B cell (primary cell): ENCODE measurements around the gene LYRM2. TPM values are rescaled to one million over a fixed set of nuclear protein-coding genes. Genes with fewer than 3 reads are reported as not detected.

Source experiments
- ATAC-seq: fragments of 200-7000 bp; cut with Tn5 transposase; one replicate; pipeline ENCODE4 v1.10.0; 2021; ENCODE audit warnings: low read depth, mild to moderate bottlenecking, moderate number of reproducible peaks, moderate library complexity
- CTCF ChIA-PET: fragments of 350-600 bp; sonication (Branson Sonifier 250); formaldehyde crosslinking; loops from one replicate; lab custom pipeline; 2021; ENCODE audit warnings: antibody characterized with exemption, inconsistent platforms; lab: Charles Lee
- POLR2A ChIA-PET: fragments of 350-600 bp; sonication (Branson Sonifier 250); formaldehyde crosslinking; loops from one replicate; lab custom pipeline; 2021; ENCODE audit warnings: antibody characterized with exemption; lab: Charles Lee
- DNase-seq: peaks from one replicate; pipeline ENCODE4 v3.0.0; 2013
- H2AFZ ChIP-seq: 2 replicates; pipeline ENCODE4 v1.6.1; 2012; ENCODE audit warnings: mild to moderate bottlenecking, low read depth, low read length; ENCODE audit not compliant: insufficient read depth, poor library complexity, severe bottlenecking
- H3K27ac ChIP-seq, 2 donors: 1 replicate in 1 of 2; 2 replicates in 1 of 2; pipeline ENCODE4 v1.5.1; 2012 to 2013; ENCODE audit warnings: low read length in 2 of 2, mild to moderate bottlenecking in 2 of 2, moderate library complexity in 1 of 2
- H3K27me3 ChIP-seq, 4 experiments: fragments of 200-600 bp in 1 of 4; sonication (generic) in 1 of 4; replicated peaks in 1 of 4; 1 replicate in 2 of 4; 2 replicates in 2 of 4; pipeline versions ENCODE4 v1.6.1 to v1.7.0; 2013 to 2016; ENCODE audit warnings: low read length in 3 of 4, mild to moderate bottlenecking in 2 of 4, mixed read lengths in 1 of 4, moderate library complexity in 1 of 4; ENCODE audit not compliant: insufficient read depth in 4 of 4, control insufficient read depth in 3 of 4; ENCODE audit errors: control extremely low read depth in 1 of 4
- H3K36me3 ChIP-seq, 2 experiments: replicated peaks in 1 of 2; 1 replicate in 1 of 2; 2 replicates in 1 of 2; pipeline versions ENCODE4 v1.6.1 to v1.7.1; 2013; ENCODE audit warnings: low read length in 1 of 2; ENCODE audit not compliant: insufficient read depth in 2 of 2, control insufficient read depth in 1 of 2; ENCODE audit errors: control extremely low read depth in 1 of 2, extremely low read depth in 1 of 2
- H3K4me1 ChIP-seq, 2 donors: fragments of 200-600 bp in 1 of 2; sonication (generic) in 1 of 2; 1 replicate in 1 of 2; 2 replicates in 1 of 2; pipeline versions ENCODE4 v1.5.1 to v1.6.1; 2013 to 2017; ENCODE audit warnings: low read length in 2 of 2; ENCODE audit not compliant: control insufficient read depth in 2 of 2, insufficient read depth in 2 of 2
- H3K4me2 ChIP-seq: replicated peaks from 2 replicates; pipeline ENCODE3; 2012; ENCODE audit warnings: mild to moderate bottlenecking, low read depth, low read length; ENCODE audit not compliant: poor library complexity, severe bottlenecking
- H3K4me3 ChIP-seq, 5 experiments: fragments of 200-600 bp in 1 of 5; sonication (generic) in 1 of 5; 1 replicate in 3 of 5; 2 replicates in 2 of 5; pipeline versions ENCODE4 v1.5.1 to v1.7.0; 2011 to 2016; ENCODE audit warnings: low read length in 4 of 5, mild to moderate bottlenecking in 4 of 5, low read depth in 2 of 5, control low read depth in 1 of 5, moderate library complexity in 1 of 5; ENCODE audit not compliant: insufficient read depth in 1 of 5; ENCODE audit errors: control extremely low read depth in 1 of 5, extremely low read depth in 1 of 5
- H3K79me2 ChIP-seq: fragments of 200-600 bp; sonication (generic); one replicate; pipeline ENCODE4 v1.6.0; 2016; ENCODE audit warnings: low read length; ENCODE audit not compliant: control insufficient read depth, insufficient read depth
- H3K9ac ChIP-seq: fragments of 200-600 bp; sonication (generic); 2 replicates; pipeline ENCODE4 v1.6.1; 2017; ENCODE audit warnings: mild to moderate bottlenecking, low read length, moderate library complexity
- H3K9me3 ChIP-seq, 3 donors: one replicate each; pipeline versions ENCODE4 v1.6.1 to v1.7.1; 2013; ENCODE audit warnings: low read length in 2 of 3; ENCODE audit not compliant: control insufficient read depth in 2 of 3, insufficient read depth in 1 of 3; ENCODE audit errors: control extremely low read depth in 1 of 3
- H4K20me1 ChIP-seq: 2 replicates; pipeline ENCODE4 v1.6.0; 2012; ENCODE audit warnings: mild to moderate bottlenecking, low read length; ENCODE audit not compliant: insufficient read depth, control insufficient read depth, poor library complexity, severe bottlenecking
- H3K27ac Mint-ChIP-seq: one replicate; pipeline ENCODE4 v1.8.0; 2021; ENCODE audit warnings: mixed read lengths
- H3K27me3 Mint-ChIP-seq: one replicate; pipeline ENCODE4 v1.8.0; 2021; ENCODE audit warnings: mixed read lengths
- H3K4me1 Mint-ChIP-seq: one replicate; pipeline ENCODE4 v1.8.0; 2021; ENCODE audit warnings: mixed read lengths
- H3K4me3 Mint-ChIP-seq: one replicate; pipeline ENCODE4 v1.8.0; 2021; ENCODE audit warnings: mixed read lengths
- H3K9me3 Mint-ChIP-seq: one replicate; pipeline ENCODE4 v1.8.0; 2022; ENCODE audit warnings: mixed read lengths; ENCODE audit not compliant: insufficient read depth
- EZH2 ChIP-seq: IDR thresholded peaks from 2 replicates; pipeline ENCODE4 v1.6.1; 2012; ENCODE audit warnings: borderline replicate concordance, low read depth, mild to moderate bottlenecking, moderate library complexity, low read length; ENCODE audit not compliant: insufficient read depth, poor library complexity, severe bottlenecking
- WGBS: methylation state at CpG from one replicate; pipeline ENCODE4 v1.1.5; 2013; ENCODE audit warnings: missing lambda C conversion rate; ENCODE audit not compliant: insufficient coverage; 5-methylcytosine and 5-hydroxymethylcytosine counted together
- intact Hi-C: fragments of 100-400 bp; cut with micrococcal nuclease; formaldehyde crosslinking; loops from one replicate; pipeline ENCODE4 v1.10.0; 2022
- polyA plus RNA-seq: library from polyadenylated mRNA; depleted of rRNA; stranded (reverse); fragments of >200 nt; gene quantifications from 2 replicates; pipeline ENCODE4 v1.2.3, GENCODE V29; 2012
- total RNA-seq, 2 donors: library from RNA; stranded (reverse); fragments of 120-200 nt in 1 of 2; gene quantifications; 1 replicate in 1 of 2; 2 replicates in 1 of 2; pipeline versions ENCODE4 v1.2.3 to v1.2.4, GENCODE V29; 2013 to 2022
- TF ChIP-seq, protein P1 (sequence below): fragments of 200-600 bp; IDR thresholded peaks from one replicate; pipeline ENCODE4 v1.8.0; 2022; ENCODE audit warnings: antibody characterized with exemption, mild to moderate bottlenecking

LYRM2 gene
- total and polyA plus RNA-seq, 2 donors (not counting 1 experiment from before 2014, with no cell fraction given): 17.6 to 33.7 TPM

DNA sequence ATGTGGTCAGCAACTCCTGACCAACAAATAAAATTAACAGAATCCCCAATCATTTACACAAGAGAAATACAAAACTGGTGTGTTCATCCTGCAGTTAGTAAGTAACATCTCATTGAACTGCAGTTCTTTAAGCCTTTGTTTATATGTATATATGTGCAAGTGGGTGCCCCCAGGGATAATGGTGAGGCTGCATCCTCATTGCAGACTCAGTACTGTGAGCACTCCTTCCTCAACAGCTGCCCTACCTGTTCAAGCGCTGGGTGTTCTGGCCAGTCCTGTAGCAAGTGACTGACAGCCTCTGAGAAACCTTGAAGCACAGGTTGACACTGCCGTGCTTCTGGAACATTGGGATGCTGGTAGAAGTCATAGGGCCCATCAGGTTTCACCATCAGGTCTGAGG, 49.8 kb upstream of the LYRM2 start:
- 100% methylated on average over 2 of the region's 2 CpGs for WGBS
- Mint-ChIP-seq H3K27ac (no peak overlapping the region), H3K4me3 (no peak overlapping the region), H3K9me3 (no peaks in the 10 kb centered on the region), H3K4me1 (peaks cover 13% of the 10 kb centered on the region), H3K27me3 (no peaks in the 10 kb centered on the region)
- H3K36me3 ChIP-seq: peaks cover 8 to 86% of the 10 kb centered on the region in 2 experiments
- POLR2A ChIA-PET: no interaction called here
- no peaks in the 10 kb centered on the region for H3K27me3 ChIP-seq
- H3K4me1 ChIP-seq: no peaks in the 10 kb centered on the region
- H3K4me3 ChIP-seq: no peak overlapping the region
- H3K27ac ChIP-seq: no peak overlapping the region
- no peaks in the 10 kb centered on the region for H4K20me1 ChIP-seq
- CTCF ChIA-PET: no interaction called here
- intact Hi-C loops: no loop called here
- H2AFZ ChIP-seq: no peak overlapping the region
- H3K9ac ChIP-seq: no peak overlapping the region
- no peak for TF ChIP-seq EZH2
- TF ChIP-seq, protein P1, sequence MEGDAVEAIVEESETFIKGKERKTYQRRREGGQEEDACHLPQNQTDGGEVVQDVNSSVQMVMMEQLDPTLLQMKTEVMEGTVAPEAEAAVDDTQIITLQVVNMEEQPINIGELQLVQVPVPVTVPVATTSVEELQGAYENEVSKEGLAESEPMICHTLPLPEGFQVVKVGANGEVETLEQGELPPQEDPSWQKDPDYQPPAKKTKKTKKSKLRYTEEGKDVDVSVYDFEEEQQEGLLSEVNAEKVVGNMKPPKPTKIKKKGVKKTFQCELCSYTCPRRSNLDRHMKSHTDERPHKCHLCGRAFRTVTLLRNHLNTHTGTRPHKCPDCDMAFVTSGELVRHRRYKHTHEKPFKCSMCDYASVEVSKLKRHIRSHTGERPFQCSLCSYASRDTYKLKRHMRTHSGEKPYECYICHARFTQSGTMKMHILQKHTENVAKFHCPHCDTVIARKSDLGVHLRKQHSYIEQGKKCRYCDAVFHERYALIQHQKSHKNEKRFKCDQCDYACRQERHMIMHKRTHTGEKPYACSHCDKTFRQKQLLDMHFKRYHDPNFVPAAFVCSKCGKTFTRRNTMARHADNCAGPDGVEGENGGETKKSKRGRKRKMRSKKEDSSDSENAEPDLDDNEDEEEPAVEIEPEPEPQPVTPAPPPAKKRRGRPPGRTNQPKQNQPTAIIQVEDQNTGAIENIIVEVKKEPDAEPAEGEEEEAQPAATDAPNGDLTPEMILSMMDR: no peak
- no peak for DNase-seq
- no peak overlapping the region for H3K4me2 ChIP-seq
- H3K79me2 ChIP-seq: no peaks in the 10 kb centered on the region
- ATAC-seq: no peak
- no peaks in the 10 kb centered on the region for H3K9me3 ChIP-seq

DNA sequence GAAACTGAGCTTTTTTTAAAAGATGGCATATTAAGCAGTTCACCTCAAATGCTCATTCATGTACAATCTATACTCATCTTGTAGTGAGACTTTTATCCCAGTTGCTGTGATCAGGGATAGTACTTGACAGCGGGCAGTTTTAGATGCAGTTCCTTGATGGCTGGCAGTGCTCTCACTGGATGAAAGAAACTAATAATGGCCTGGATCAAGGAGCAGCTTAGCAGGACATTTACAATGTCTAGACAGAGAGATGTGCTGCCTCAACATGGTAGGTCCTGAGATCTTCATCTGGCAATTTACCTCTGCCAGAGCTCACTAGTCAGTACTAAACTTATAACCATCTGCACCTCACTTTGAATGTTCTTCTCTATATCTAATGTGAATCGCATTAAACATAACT, 46.8 kb upstream of the LYRM2 start:
- no peaks in the 10 kb centered on the region for H3K79me2 ChIP-seq
- Mint-ChIP-seq H3K9me3 (no peaks in the 10 kb centered on the region), H3K27me3 (no peaks in the 10 kb centered on the region), H3K4me3 (no peak overlapping the region), H3K4me1 (peaks cover 6% of the 10 kb centered on the region), H3K27ac (no peak overlapping the region)
- DNase-seq (no peak), ATAC-seq (no peak)
- ChIA-PET CTCF (no interaction called here), POLR2A (no interaction called here)
- no peak overlapping the region for H3K4me2 ChIP-seq
- no peaks in the 10 kb centered on the region for H3K9me3 ChIP-seq
- H4K20me1 ChIP-seq: no peaks in the 10 kb centered on the region
- TF ChIP-seq EZH2: no peak
- TF ChIP-seq, protein P1: no peak
- H3K9ac ChIP-seq: no peak overlapping the region
- no peak overlapping the region for H2AFZ ChIP-seq
- no peak overlapping the region for H3K27ac ChIP-seq
- WGBS: 100% methylated on average over 1 of the region's 2 CpGs
- H3K36me3 ChIP-seq: peaks cover 17 to 87% of the 10 kb centered on the region in 2 experiments
- no peak overlapping the region for H3K4me3 ChIP-seq
- intact Hi-C loops: no loop called here
- no peaks in the 10 kb centered on the region for H3K27me3 ChIP-seq
- no peaks in the 10 kb centered on the region for H3K4me1 ChIP-seq
